CD4-positive, alpha-beta T cell treated with Interleukin-17A for 4 hours (primary cell): Measurements from ENCODE around the gene MRPS15.
"Not testable (repeated sequence)": the region's sequence is repeated elsewhere in the genome, so short reads cannot be mapped to it uniquely, and the experiment has no call there.

ENCODE experiments used
- DNase-seq: peaks from one replicate; pipeline ENCODE4 v3.0.0-alpha.2; 2020; ENCODE audit warnings: mixed read lengths

Gene MRPS15

GRCh38 chr1:36463803-36464604 lies at the start of gene MRPS15:
TSS of gene MRPS15 (minus strand) at chr1:36464384. CDS start at chr1:36464275, 109 bp downstream.
- DNase-seq = peak; percentile 97

GRCh38 chr1:36512842-36513241 lies 48.7 kb upstream of the MRPS15 start:
- DNase-seq = no peak

GRCh38 chr1:36511804-36512798 lies 47.9 kb upstream of the MRPS15 start:
- DNase-seq = no peak

- not testable (repeated sequence) for DNase-seq
Observed at GRCh38 chr1:36511220-36511619, 47.0 kb upstream of the MRPS15 start.

- no peak for DNase-seq
Observed at GRCh38 chr1:36510418-36510817, 46.2 kb upstream of the MRPS15 start.

GRCh38 chr1:36508257-36508656 lies 44.1 kb upstream of the MRPS15 start:
- DNase-seq = no peak

- DNase-seq = no peak
Observed at GRCh38 chr1:36506276-36506920, 42.2 kb upstream of the MRPS15 start.

- no peak for DNase-seq
Observed at GRCh38 chr1:36503733-36504132, 39.5 kb upstream of the MRPS15 start.

GRCh38 chr1:36503159-36503558 lies 39.0 kb upstream of the MRPS15 start:
- no peak for DNase-seq

GRCh38 chr1:36502616-36503015 lies 38.4 kb upstream of the MRPS15 start:
- no peak for DNase-seq

GRCh38 chr1:36501911-36502310 lies 37.7 kb upstream of the MRPS15 start:
- not testable (repeated sequence) for DNase-seq

- DNase-seq = no peak
Observed at GRCh38 chr1:36497207-36497606, 33.0 kb upstream of the MRPS15 start.

GRCh38 chr1:36494971-36495370 lies 30.8 kb upstream of the MRPS15 start:
- DNase-seq = no peak

- no peak for DNase-seq
Observed at GRCh38 chr1:36493524-36493923, 29.3 kb upstream of the MRPS15 start.

GRCh38 chr1:36492491-36492890 lies 28.3 kb upstream of the MRPS15 start:
- no peak for DNase-seq

- DNase-seq = not testable (repeated sequence)
Observed at GRCh38 chr1:36489258-36490051, 25.3 kb upstream of the MRPS15 start.

GRCh38 chr1:36487906-36488305 lies 23.7 kb upstream of the MRPS15 start:
- DNase-seq = no peak

- DNase-seq = not testable (repeated sequence)
Observed at GRCh38 chr1:36487336-36487725, 23.1 kb upstream of the MRPS15 start.

GRCh38 chr1:36486439-36487335 lies 22.5 kb upstream of the MRPS15 start:
- DNase-seq = no peak

GRCh38 chr1:36486093-36486438 lies 21.9 kb upstream of the MRPS15 start:
- DNase-seq = no peak

- DNase-seq = no peak
Observed at GRCh38 chr1:36484099-36484498, 19.9 kb upstream of the MRPS15 start.
